Measurements from ENCODE around the gene MRPS11. TPM values are rescaled to one million over a fixed set of nuclear protein-coding genes. Genes with fewer than 3 reads are reported as not detected.

The MRPS11 gene
- total RNA-seq, 1 donor from 2014 or later, result 38.1 TPM

DNA sequence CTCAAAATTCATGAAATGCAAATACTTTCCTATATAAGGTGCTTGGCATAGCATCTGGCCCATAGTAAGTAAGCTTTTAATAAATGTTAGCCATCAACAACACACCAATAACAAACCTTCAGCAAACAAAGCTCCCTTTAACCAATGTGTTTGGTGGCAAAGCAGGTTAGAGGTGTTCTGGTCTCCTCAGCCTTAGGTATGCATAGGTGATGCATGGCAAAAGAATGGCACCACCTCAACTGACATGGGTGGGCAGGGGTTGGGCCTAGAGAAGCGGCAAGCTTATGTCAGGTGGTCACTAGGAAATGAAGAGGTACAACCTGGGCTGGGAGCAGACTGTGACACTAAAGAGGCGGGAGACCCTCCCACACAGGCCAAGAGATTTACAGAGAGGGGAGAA lies 38.2 kb downstream of the MRPS11 start:
- Mint-ChIP-seq H3K36me3 (ENCODE audit: low read depth) (peaks cover 17% of the 10 kb centered on the region), H3K4me3 (ENCODE audit: unreplicated experiment) (no peak overlapping the region), H3K9me3 (ENCODE audit: low read depth) (no peaks in the 10 kb centered on the region), H3K27ac (ENCODE audit: unreplicated experiment) (no peak overlapping the region), H3K27me3 (ENCODE audit: low read depth) (no peaks in the 10 kb centered on the region), H3K4me1 (ENCODE audit: low read depth) (no peaks in the 10 kb centered on the region)
- DNase-seq (ENCODE audit: low spot score), result no peak
- no peak for TF ChIP-seq CTCF (IDR thresholded peaks at IDR 0.05)

- no peak for TF ChIP-seq CTCF (IDR thresholded peaks at IDR 0.05)
- Mint-ChIP-seq H3K4me1 (ENCODE audit: low read depth) (no peaks in the 10 kb centered on the region), H3K36me3 (ENCODE audit: low read depth) (peaks cover 25% of the 10 kb centered on the region), H3K27me3 (ENCODE audit: low read depth) (no peaks in the 10 kb centered on the region), H3K27ac (ENCODE audit: unreplicated experiment) (no peak overlapping the region), H3K9me3 (ENCODE audit: low read depth) (no peaks in the 10 kb centered on the region), H3K4me3 (ENCODE audit: unreplicated experiment) (no peak overlapping the region)
- DNase-seq (ENCODE audit: low spot score), result no peak
Measured at GRCh38 chr15:88506628-88507027, 39.1 kb downstream of the MRPS11 start.

- H3K4me1 Mint-ChIP-seq (ENCODE audit: low read depth), result no peaks in the 10 kb centered on the region
- no peak overlapping the region for H3K27ac Mint-ChIP-seq (ENCODE audit: unreplicated experiment)
- no peak for TF ChIP-seq CTCF (IDR thresholded peaks at IDR 0.05)
- no peaks in the 10 kb centered on the region for H3K27me3 Mint-ChIP-seq (ENCODE audit: low read depth)
- DNase-seq (ENCODE audit: low spot score), result no peak
- no peaks in the 10 kb centered on the region for H3K9me3 Mint-ChIP-seq (ENCODE audit: low read depth)
- no peak overlapping the region for H3K4me3 Mint-ChIP-seq (ENCODE audit: unreplicated experiment)
- H3K36me3 Mint-ChIP-seq (ENCODE audit: low read depth), result peaks cover 21% of the 10 kb centered on the region
Measured at GRCh38 chr15:88509321-88509720, 41.8 kb downstream of the MRPS11 start.

DNA sequence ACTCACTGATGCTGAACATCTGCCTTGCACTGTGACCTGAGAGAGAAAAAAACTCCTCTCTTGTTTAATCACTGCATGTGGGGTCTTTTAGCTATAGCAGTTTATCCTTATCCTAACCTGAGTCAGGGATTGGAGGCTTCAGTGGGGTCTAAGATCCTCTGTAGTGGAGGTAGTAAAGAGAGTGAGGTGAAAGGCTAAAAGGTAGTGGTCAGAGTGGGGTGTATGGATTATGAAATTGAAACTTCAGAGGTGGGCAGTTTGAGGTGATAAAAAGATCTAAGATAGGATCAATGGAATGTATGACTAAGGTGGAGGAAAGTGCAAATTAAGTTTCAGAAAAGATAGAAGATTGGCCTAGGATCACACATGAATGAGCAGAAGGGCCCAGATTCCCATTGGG lies 42.5 kb downstream of the MRPS11 start:
- Mint-ChIP-seq H3K36me3 (ENCODE audit: low read depth) (peaks cover 21% of the 10 kb centered on the region), H3K9me3 (ENCODE audit: low read depth) (no peaks in the 10 kb centered on the region), H3K27me3 (ENCODE audit: low read depth) (no peaks in the 10 kb centered on the region), H3K4me1 (ENCODE audit: low read depth) (no peaks in the 10 kb centered on the region), H3K4me3 (ENCODE audit: unreplicated experiment) (no peak overlapping the region), H3K27ac (ENCODE audit: unreplicated experiment) (no peak overlapping the region)
- no peak for TF ChIP-seq CTCF (IDR thresholded peaks at IDR 0.05)
- no peak for DNase-seq (ENCODE audit: low spot score)

GRCh38 chr15:88511161-88511560 lies 43.7 kb downstream of the MRPS11 start:
- Mint-ChIP-seq H3K36me3 (ENCODE audit: low read depth) (peaks cover 21% of the 10 kb centered on the region), H3K4me3 (ENCODE audit: unreplicated experiment) (no peak overlapping the region), H3K27ac (ENCODE audit: unreplicated experiment) (no peak overlapping the region), H3K4me1 (ENCODE audit: low read depth) (peaks cover 3% of the 10 kb centered on the region), H3K27me3 (ENCODE audit: low read depth) (no peaks in the 10 kb centered on the region), H3K9me3 (ENCODE audit: low read depth) (no peaks in the 10 kb centered on the region)
- no peak for TF ChIP-seq CTCF (IDR thresholded peaks at IDR 0.05)
- DNase-seq (ENCODE audit: low spot score), result no peak

Measured in chondrocyte (in vitro differentiated cells).